ENCODE results near the gene LRP1B.

LRP1B gene

GRCh38 chr2:141927536-141927935 is 203.3 kb downstream of the LRP1B start:
- Histone ChIP-seq H3K4me3 (ENCODE audit: low read depth in 1 of 2, low read length in 2 of 2) (no peak overlapping the region), H3K27me3 (ENCODE audit: low read depth, low read length) (no peaks in the 10 kb centered on the region), H3K27ac (ENCODE audit: low read length) (no peak overlapping the region), H3K4me1 (ENCODE audit: control insufficient read depth in 1 of 2, insufficient read depth in 2 of 2, low read length in 2 of 2) (no peaks in the 10 kb centered on the region), H3K36me3 (ENCODE audit: control insufficient read depth in 1 of 2, insufficient read depth in 2 of 2, low read length in 2 of 2) (no peaks in the 10 kb centered on the region), H3K9me3 (ENCODE audit: control insufficient read depth in 1 of 2, low read length in 2 of 2) (no peaks in the 10 kb centered on the region)

DNA sequence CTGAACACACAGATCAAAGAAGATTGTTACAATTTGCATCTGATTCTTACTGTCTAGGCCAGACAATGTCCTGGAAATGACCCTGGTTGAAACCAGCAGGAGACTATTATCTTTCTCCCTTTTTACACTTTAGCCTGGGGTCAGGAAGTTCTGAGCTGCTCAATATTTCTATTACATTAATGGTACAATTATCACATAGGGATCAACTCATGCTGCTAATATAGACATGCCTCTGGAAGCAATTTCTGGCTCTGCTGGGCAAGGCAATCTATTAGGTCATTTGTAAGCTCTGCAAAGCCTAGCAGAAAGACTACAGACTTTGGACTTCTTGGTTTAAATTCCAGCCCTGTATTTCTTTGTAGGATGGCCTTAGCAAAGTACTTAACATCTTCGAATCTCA is 205.3 kb downstream of the LRP1B start:
- Histone ChIP-seq H3K4me3 (ENCODE audit: low read depth in 1 of 2, low read length in 2 of 2) (no peak overlapping the region), H3K4me1 (ENCODE audit: control insufficient read depth in 1 of 2, insufficient read depth in 2 of 2, low read length in 2 of 2) (no peaks in the 10 kb centered on the region), H3K36me3 (ENCODE audit: control insufficient read depth in 1 of 2, insufficient read depth in 2 of 2, low read length in 2 of 2) (no peaks in the 10 kb centered on the region), H3K9me3 (ENCODE audit: control insufficient read depth in 1 of 2, low read length in 2 of 2) (no peaks in the 10 kb centered on the region), H3K27ac (ENCODE audit: low read length) (no peak overlapping the region), H3K27me3 (ENCODE audit: low read depth, low read length) (no peaks in the 10 kb centered on the region)

DNA sequence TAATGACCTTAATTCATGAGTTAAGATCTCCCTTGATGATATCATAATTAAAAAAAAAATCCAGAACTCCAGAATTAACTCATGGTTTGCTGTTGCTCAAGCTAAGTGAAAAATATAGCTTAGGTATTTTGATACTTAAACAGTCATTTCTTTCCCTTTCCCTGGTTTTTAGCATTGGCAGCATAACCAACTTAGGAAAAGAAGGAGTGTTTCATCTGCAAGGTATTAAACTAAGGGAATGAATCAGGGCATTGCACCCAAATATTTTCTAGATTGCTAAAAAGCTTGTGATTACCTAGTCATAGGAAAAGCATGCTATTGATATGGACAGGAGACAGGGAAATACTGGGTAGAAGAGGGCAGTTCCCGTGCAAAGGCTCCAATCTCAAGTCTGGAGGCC is 207.2 kb downstream of the LRP1B start:
- Histone ChIP-seq H3K9me3 (ENCODE audit: control insufficient read depth in 1 of 2, low read length in 2 of 2) (no peaks in the 10 kb centered on the region), H3K27me3 (ENCODE audit: low read depth, low read length) (no peaks in the 10 kb centered on the region), H3K27ac (ENCODE audit: low read length) (no peak overlapping the region), H3K4me1 (ENCODE audit: control insufficient read depth in 1 of 2, insufficient read depth in 2 of 2, low read length in 2 of 2) (no peaks in the 10 kb centered on the region), H3K4me3 (ENCODE audit: low read depth in 1 of 2, low read length in 2 of 2) (no peak overlapping the region), H3K36me3 (ENCODE audit: control insufficient read depth in 1 of 2, insufficient read depth in 2 of 2, low read length in 2 of 2) (no peaks in the 10 kb centered on the region)

DNA sequence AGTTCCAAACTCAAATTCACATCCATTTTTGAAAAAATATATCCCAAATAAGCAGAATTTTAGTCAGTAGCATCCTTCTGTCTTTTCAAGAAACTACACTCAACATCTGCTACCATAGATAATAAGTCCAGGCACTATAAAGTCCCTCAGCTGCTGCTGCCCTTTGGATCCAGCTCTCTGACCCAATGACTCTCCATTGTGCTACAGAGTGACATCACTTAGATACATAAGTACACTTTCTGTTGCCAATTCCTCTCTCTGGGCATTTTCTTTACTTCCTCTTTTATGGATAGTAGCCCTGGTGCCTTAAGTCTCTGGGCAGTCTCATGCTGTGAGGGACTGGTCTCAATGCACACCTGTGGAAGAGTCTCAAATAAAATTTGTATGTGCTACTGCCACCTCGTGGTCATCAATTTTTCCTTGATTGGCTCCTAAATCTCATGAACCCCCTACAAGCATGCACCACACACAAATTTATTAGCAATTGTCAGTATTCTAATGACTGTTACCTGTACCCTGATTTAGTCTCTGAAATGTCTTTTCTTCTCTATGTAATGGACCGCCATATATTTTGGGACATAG is 219.2 kb downstream of the LRP1B start:
- H3K4me3 ChIP-seq (ENCODE audit: low read depth in 1 of 2, low read length in 2 of 2), result no peak overlapping the region
- H3K9me3 ChIP-seq (ENCODE audit: control insufficient read depth in 1 of 2, low read length in 2 of 2), result peaks cover 0 to 3% of the 10 kb centered on the region in 2 donors
- no peak overlapping the region for H3K27ac ChIP-seq (ENCODE audit: low read length)
- no peaks in the 10 kb centered on the region for H3K27me3 ChIP-seq (ENCODE audit: low read depth, low read length)
- H3K36me3 ChIP-seq (ENCODE audit: control insufficient read depth in 1 of 2, insufficient read depth in 2 of 2, low read length in 2 of 2), result no peaks in the 10 kb centered on the region
- no peaks in the 10 kb centered on the region for H3K4me1 ChIP-seq (ENCODE audit: control insufficient read depth in 1 of 2, insufficient read depth in 2 of 2, low read length in 2 of 2)

DNA sequence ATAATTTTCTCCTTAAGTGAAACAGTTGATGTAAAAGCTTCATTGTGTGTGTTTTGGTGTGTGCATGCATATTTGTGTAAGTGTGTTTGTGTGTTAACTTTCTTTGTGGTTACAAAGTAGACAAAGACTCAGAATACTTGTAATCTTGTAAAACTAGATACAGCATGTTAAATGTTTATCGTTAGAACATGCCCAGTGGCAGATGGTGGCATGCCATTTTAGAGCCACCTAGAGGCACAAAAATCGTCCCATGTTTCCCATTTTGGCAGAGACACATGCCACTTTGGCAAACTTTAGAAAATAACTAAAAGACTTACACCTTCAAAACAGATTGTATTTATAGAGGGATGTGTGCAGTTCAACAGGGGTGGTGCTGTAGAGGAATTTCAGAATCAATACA is 224.1 kb downstream of the LRP1B start:
- H3K36me3 ChIP-seq (ENCODE audit: control insufficient read depth in 1 of 2, insufficient read depth in 2 of 2, low read length in 2 of 2), result no peaks in the 10 kb centered on the region
- H3K27ac ChIP-seq (ENCODE audit: low read length), result no peak overlapping the region
- no peaks in the 10 kb centered on the region for H3K27me3 ChIP-seq (ENCODE audit: low read depth, low read length)
- H3K4me3 ChIP-seq (ENCODE audit: low read depth in 1 of 2, low read length in 2 of 2), result no peak overlapping the region
- no peaks in the 10 kb centered on the region for H3K9me3 ChIP-seq (ENCODE audit: control insufficient read depth in 1 of 2, low read length in 2 of 2)
- H3K4me1 ChIP-seq (ENCODE audit: control insufficient read depth in 1 of 2, insufficient read depth in 2 of 2, low read length in 2 of 2), result no peaks in the 10 kb centered on the region

DNA sequence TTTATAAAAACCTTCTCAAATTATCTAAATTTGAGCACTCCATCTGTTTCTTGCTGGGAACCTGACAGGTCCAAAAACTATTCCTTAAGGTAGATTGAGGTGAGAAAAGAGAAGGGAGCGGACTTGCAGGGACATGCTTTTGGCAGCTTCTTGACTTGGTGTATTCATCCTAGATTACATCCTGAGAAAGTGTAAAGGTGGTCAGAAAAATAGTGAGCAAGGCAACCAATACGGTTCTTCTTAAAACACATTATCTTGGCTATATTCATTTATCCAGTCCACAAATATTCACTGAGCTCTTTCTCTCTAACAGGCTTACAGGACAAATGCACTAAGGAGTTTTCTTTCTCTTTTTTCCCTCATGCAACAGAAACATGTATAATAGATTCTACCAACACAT is 230.0 kb downstream of the LRP1B start:
- no peaks in the 10 kb centered on the region for H3K4me1 ChIP-seq (ENCODE audit: control insufficient read depth in 1 of 2, insufficient read depth in 2 of 2, low read length in 2 of 2)
- no peaks in the 10 kb centered on the region for H3K36me3 ChIP-seq (ENCODE audit: control insufficient read depth in 1 of 2, insufficient read depth in 2 of 2, low read length in 2 of 2)
- H3K27me3 ChIP-seq (ENCODE audit: low read depth, low read length), result no peaks in the 10 kb centered on the region
- no peak overlapping the region for H3K4me3 ChIP-seq (ENCODE audit: low read depth in 1 of 2, low read length in 2 of 2)
- no peak overlapping the region for H3K27ac ChIP-seq (ENCODE audit: low read length)
- no peaks in the 10 kb centered on the region for H3K9me3 ChIP-seq (ENCODE audit: control insufficient read depth in 1 of 2, low read length in 2 of 2)

DNA sequence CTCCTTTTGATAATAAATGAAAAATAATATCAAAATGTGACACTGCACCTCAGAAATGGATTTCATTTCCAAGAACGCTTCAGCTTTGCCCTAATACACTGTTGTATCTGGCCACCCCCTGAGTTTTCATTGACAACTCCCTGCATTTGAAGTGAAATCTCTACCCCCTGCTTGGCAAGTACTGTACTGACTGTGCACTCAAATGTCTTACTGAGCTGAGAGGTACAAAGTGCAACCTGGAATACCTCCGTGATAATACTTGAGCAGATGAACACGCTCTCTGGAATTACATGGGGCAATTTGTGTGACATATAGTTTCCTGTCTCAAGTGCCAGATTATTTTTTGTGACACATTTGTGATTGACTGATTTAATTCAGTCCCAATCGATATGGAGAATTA is 231.1 kb downstream of the LRP1B start:
- Histone ChIP-seq H3K4me1 (ENCODE audit: control insufficient read depth in 1 of 2, insufficient read depth in 2 of 2, low read length in 2 of 2) (no peaks in the 10 kb centered on the region), H3K27me3 (ENCODE audit: low read depth, low read length) (no peaks in the 10 kb centered on the region), H3K36me3 (ENCODE audit: control insufficient read depth in 1 of 2, insufficient read depth in 2 of 2, low read length in 2 of 2) (no peaks in the 10 kb centered on the region), H3K9me3 (ENCODE audit: control insufficient read depth in 1 of 2, low read length in 2 of 2) (no peaks in the 10 kb centered on the region), H3K27ac (ENCODE audit: low read length) (no peak overlapping the region), H3K4me3 (ENCODE audit: low read depth in 1 of 2, low read length in 2 of 2) (no peak overlapping the region)

GRCh38 chr2:141889788-141890187 is 241.0 kb downstream of the LRP1B start:
- no peaks in the 10 kb centered on the region for H3K27me3 ChIP-seq (ENCODE audit: low read depth, low read length)
- no peaks in the 10 kb centered on the region for H3K9me3 ChIP-seq (ENCODE audit: control insufficient read depth in 1 of 2, low read length in 2 of 2)
- no peaks in the 10 kb centered on the region for H3K36me3 ChIP-seq (ENCODE audit: control insufficient read depth in 1 of 2, insufficient read depth in 2 of 2, low read length in 2 of 2)
- no peaks in the 10 kb centered on the region for H3K4me1 ChIP-seq (ENCODE audit: control insufficient read depth in 1 of 2, insufficient read depth in 2 of 2, low read length in 2 of 2)
- H3K4me3 ChIP-seq (ENCODE audit: low read depth in 1 of 2, low read length in 2 of 2), result no peak overlapping the region
- no peak overlapping the region for H3K27ac ChIP-seq (ENCODE audit: low read length)

GRCh38 chr2:141888987-141889555 is 241.7 kb downstream of the LRP1B start:
- H3K36me3 ChIP-seq (ENCODE audit: control insufficient read depth in 1 of 2, insufficient read depth in 2 of 2, low read length in 2 of 2), result no peaks in the 10 kb centered on the region
- no peak overlapping the region for H3K27ac ChIP-seq (ENCODE audit: low read length)
- H3K4me3 ChIP-seq (ENCODE audit: low read depth in 1 of 2, low read length in 2 of 2), result no peak overlapping the region
- H3K4me1 ChIP-seq (ENCODE audit: control insufficient read depth in 1 of 2, insufficient read depth in 2 of 2, low read length in 2 of 2), result no peaks in the 10 kb centered on the region
- no peaks in the 10 kb centered on the region for H3K9me3 ChIP-seq (ENCODE audit: control insufficient read depth in 1 of 2, low read length in 2 of 2)
- no peaks in the 10 kb centered on the region for H3K27me3 ChIP-seq (ENCODE audit: low read depth, low read length)

DNA sequence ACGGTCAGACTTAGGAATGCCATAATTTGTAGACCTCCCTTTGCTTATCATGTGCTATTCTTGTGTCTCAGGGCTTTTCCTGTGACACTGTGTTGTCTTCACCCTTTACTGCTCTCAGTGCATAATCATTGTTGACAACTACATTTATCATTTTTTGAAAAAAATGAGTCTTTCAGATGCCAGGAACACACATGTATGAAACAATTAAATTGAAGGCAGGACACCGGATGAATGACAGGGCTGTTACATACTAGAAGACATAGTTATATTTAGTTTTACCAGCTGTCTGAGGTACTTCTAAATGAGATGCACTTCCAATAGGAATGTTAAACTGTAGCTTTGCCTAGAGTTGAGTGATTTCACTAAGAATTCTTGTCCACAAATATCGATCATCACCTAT is 243.5 kb downstream of the LRP1B start:
- no peak overlapping the region for H3K4me3 ChIP-seq (ENCODE audit: low read depth in 1 of 2, low read length in 2 of 2)
- no peaks in the 10 kb centered on the region for H3K9me3 ChIP-seq (ENCODE audit: control insufficient read depth in 1 of 2, low read length in 2 of 2)
- H3K4me1 ChIP-seq (ENCODE audit: control insufficient read depth in 1 of 2, insufficient read depth in 2 of 2, low read length in 2 of 2), result no peaks in the 10 kb centered on the region
- H3K36me3 ChIP-seq (ENCODE audit: control insufficient read depth in 1 of 2, insufficient read depth in 2 of 2, low read length in 2 of 2), result no peaks in the 10 kb centered on the region
- H3K27me3 ChIP-seq (ENCODE audit: low read depth, low read length), result no peaks in the 10 kb centered on the region
- H3K27ac ChIP-seq (ENCODE audit: low read length), result no peak overlapping the region

DNA sequence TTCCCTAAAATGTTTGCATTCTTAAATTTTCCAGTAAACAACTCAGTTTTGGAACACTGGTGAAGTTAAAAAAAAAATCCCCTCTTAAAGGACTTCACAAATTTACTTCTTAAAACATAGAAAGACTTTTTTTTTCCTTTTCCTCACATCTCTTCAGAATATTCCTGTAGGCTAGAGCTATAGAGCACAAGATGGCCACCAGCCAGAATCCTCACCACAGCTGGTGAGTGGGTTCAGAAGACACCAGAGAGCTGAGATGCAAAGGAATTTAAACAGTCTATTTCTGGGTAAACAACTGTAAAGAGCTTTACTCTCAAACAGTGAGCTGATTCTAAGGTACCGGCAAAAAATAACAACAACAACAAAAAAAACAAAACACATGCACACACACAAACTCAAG is 252.8 kb downstream of the LRP1B start:
- no peaks in the 10 kb centered on the region for H3K27me3 ChIP-seq (ENCODE audit: low read depth, low read length)
- H3K4me3 ChIP-seq (ENCODE audit: low read depth in 1 of 2, low read length in 2 of 2), result no peak overlapping the region
- no peaks in the 10 kb centered on the region for H3K4me1 ChIP-seq (ENCODE audit: control insufficient read depth in 1 of 2, insufficient read depth in 2 of 2, low read length in 2 of 2)
- no peak overlapping the region for H3K27ac ChIP-seq (ENCODE audit: low read length)
- no peaks in the 10 kb centered on the region for H3K9me3 ChIP-seq (ENCODE audit: control insufficient read depth in 1 of 2, low read length in 2 of 2)
- no peaks in the 10 kb centered on the region for H3K36me3 ChIP-seq (ENCODE audit: control insufficient read depth in 1 of 2, insufficient read depth in 2 of 2, low read length in 2 of 2)

GRCh38 chr2:141871913-141872634 is 258.7 kb downstream of the LRP1B start:
- Histone ChIP-seq H3K36me3 (ENCODE audit: control insufficient read depth in 1 of 2, insufficient read depth in 2 of 2, low read length in 2 of 2) (no peaks in the 10 kb centered on the region), H3K27me3 (ENCODE audit: low read depth, low read length) (no peaks in the 10 kb centered on the region), H3K27ac (ENCODE audit: low read length) (no peak overlapping the region), H3K4me1 (ENCODE audit: control insufficient read depth in 1 of 2, insufficient read depth in 2 of 2, low read length in 2 of 2) (no peaks in the 10 kb centered on the region), H3K4me3 (ENCODE audit: low read depth in 1 of 2, low read length in 2 of 2) (no peak overlapping the region), H3K9me3 (ENCODE audit: control insufficient read depth in 1 of 2, low read length in 2 of 2) (peaks cover 0 to 2% of the 10 kb centered on the region in 2 donors)

Measured in muscle layer of duodenum (tissue), 2 donors.